H1 (cell line): ENCODE measurements around the gene GPR42. TPM values are rescaled to one million over a fixed set of nuclear protein-coding genes. Genes with fewer than 3 reads are reported as not detected.

Source experiments
- CTCF ChIA-PET: fragments of 300-600 bp; sonication (Branson Sonifier 250); formaldehyde crosslinking; loops from one replicate; lab custom pipeline; 2021; ENCODE audit not compliant: partially characterized antibody; lab: Charles Lee
- POLR2A ChIA-PET: fragments of 300-600 bp; sonication (Branson Sonifier 250); formaldehyde crosslinking; loops from one replicate; lab custom pipeline; 2021; ENCODE audit warnings: inconsistent platforms; ENCODE audit not compliant: partially characterized antibody; lab: Charles Lee
- DNase-seq, 2 experiments: peaks; one replicate each; pipeline versions ENCODE4 v3.0.0 to v3.0.0-alpha.2; 2010 to 2022; ENCODE audit warnings: low spot score in 2 of 2, low read depth in 1 of 2, mixed read lengths in 1 of 2
- FAIRE-seq: peaks from 2 replicates; lab custom pipeline; 2011; peaks lifted over from hg19 to GRCh38; lab: Jason Lieb, UNC
- H2AFZ ChIP-seq: 2 replicates; pipeline ENCODE4 v1.8.1; 2012; ENCODE audit warnings: low read length, inconsistent platforms
- H2AK5ac ChIP-seq: 2 replicates; pipeline ENCODE4 v1.6.1; 2013; ENCODE audit warnings: low read depth, low read length
- H2BK120ac ChIP-seq: replicated peaks from 2 replicates; pipeline ENCODE3; 2013; ENCODE audit warnings: low read depth, low read length, inconsistent platforms
- H2BK12ac ChIP-seq: 2 replicates; pipeline ENCODE4 v1.6.1; 2013; ENCODE audit warnings: low read depth, low read length
- H2BK15ac ChIP-seq: 2 replicates; pipeline ENCODE4 v1.6.1; 2013; ENCODE audit warnings: low read length
- H2BK20ac ChIP-seq: 2 replicates; pipeline ENCODE4 v1.6.1; 2013; ENCODE audit warnings: low read length
- H2BK5ac ChIP-seq: 2 replicates; pipeline ENCODE4 v1.6.1; 2013; ENCODE audit warnings: low read depth, low read length
- H3K14ac ChIP-seq: 2 replicates; pipeline ENCODE4 v1.6.1; 2013; ENCODE audit warnings: inconsistent platforms; ENCODE audit not compliant: insufficient read length
- H3K18ac ChIP-seq: 2 replicates; pipeline ENCODE4 v1.6.1; 2013; ENCODE audit warnings: low read length; ENCODE audit errors: extremely low read depth
- H3K23ac ChIP-seq: 2 replicates; pipeline ENCODE4 v1.6.1; 2013; ENCODE audit warnings: inconsistent platforms; ENCODE audit not compliant: insufficient read length
- H3K23me2 ChIP-seq: 2 replicates; pipeline ENCODE4 v1.6.1; 2013; ENCODE audit warnings: low read depth, low read length
- H3K27ac ChIP-seq: 2 replicates; pipeline ENCODE4 v1.6.1; 2011; ENCODE audit warnings: low read depth, low read length, inconsistent platforms
- H3K27me3 ChIP-seq, 4 experiments: replicated peaks in 1 of 4; 1 replicate in 1 of 4; 2 replicates in 3 of 4; pipeline versions ENCODE4 v1.6.1 to v1.8.1; 2011 to 2013; ENCODE audit warnings: low read length in 3 of 4, mild to moderate bottlenecking in 3 of 4, inconsistent platforms in 2 of 4, mixed read lengths in 2 of 4, moderate library complexity in 1 of 4; ENCODE audit not compliant: control insufficient read depth in 3 of 4, insufficient read depth in 3 of 4; ENCODE audit errors: extremely low read depth in 1 of 4
- H3K36me3 ChIP-seq, 4 experiments: 2 replicates each; pipeline versions ENCODE4 v1.6.1 to v1.8.1; 2011 to 2013; ENCODE audit warnings: mild to moderate bottlenecking in 4 of 4, low read length in 3 of 4, moderate library complexity in 2 of 4, control low read depth in 1 of 4, inconsistent platforms in 1 of 4; ENCODE audit not compliant: insufficient read depth in 4 of 4, control insufficient read depth in 2 of 4
- H3K4ac ChIP-seq: replicated peaks from 2 replicates; pipeline ENCODE3; 2013; ENCODE audit warnings: low read length, low read depth, mixed read lengths, inconsistent platforms; ENCODE audit not compliant: insufficient read length
- H3K4me1 ChIP-seq, 4 experiments: replicated peaks in 1 of 4; 1 replicate in 1 of 4; 2 replicates in 3 of 4; pipeline versions ENCODE4 v1.6.1 to v1.8.1; 2011 to 2013; ENCODE audit warnings: low read length in 3 of 4, inconsistent platforms in 2 of 4, mixed read lengths in 1 of 4; ENCODE audit not compliant: insufficient read depth in 4 of 4, control insufficient read depth in 3 of 4
- H3K4me2 ChIP-seq, 2 experiments: 2 replicates each; pipeline versions ENCODE4 v1.6.1 to v1.8.1; 2011 to 2013; ENCODE audit warnings: low read depth in 2 of 2, low read length in 2 of 2, control low read depth in 1 of 2, inconsistent platforms in 1 of 2, mild to moderate bottlenecking in 1 of 2; ENCODE audit not compliant: insufficient read depth in 1 of 2
- H3K4me3 ChIP-seq, 4 experiments: fragments of 200-600, 300-600 bp in 1 of 4; sonication (generic), shearing (Covaris generic), sonication (Bioruptor Twin) in 1 of 4; 2 replicates each; pipeline versions ENCODE4 v1.5.1 to v1.8.1; 2011 to 2016; ENCODE audit warnings: low read length in 4 of 4, low read depth in 3 of 4, control low read depth in 2 of 4, inconsistent platforms in 2 of 4, mild to moderate bottlenecking in 2 of 4, mixed read lengths in 1 of 4, moderate library complexity in 1 of 4; ENCODE audit not compliant: insufficient read depth in 2 of 4; ENCODE audit errors: extremely low read depth in 1 of 4
- H3K56ac ChIP-seq: replicated peaks from 2 replicates; pipeline ENCODE3; 2013; ENCODE audit warnings: low read depth, mild to moderate bottlenecking, mixed read lengths, low read length, inconsistent platforms; ENCODE audit not compliant: insufficient read length
- H3K79me1 ChIP-seq: 2 replicates; pipeline ENCODE4 v1.6.1; 2013; ENCODE audit warnings: low read depth, low read length, control low read depth
- H3K79me2 ChIP-seq, 2 experiments: 2 replicates each; pipeline versions ENCODE4 v1.6.1 to v1.8.1; 2012 to 2013; ENCODE audit warnings: low read length in 2 of 2, mild to moderate bottlenecking in 2 of 2, inconsistent platforms in 1 of 2; ENCODE audit not compliant: insufficient read depth in 2 of 2, control insufficient read depth in 1 of 2
- H3K9ac ChIP-seq, 4 experiments: replicated peaks in 1 of 4; 1 replicate in 1 of 4; 2 replicates in 3 of 4; pipeline versions ENCODE4 v1.6.1 to v1.8.1; 2011 to 2013; ENCODE audit warnings: low read depth in 3 of 4, low read length in 3 of 4, control low read depth in 2 of 4, mild to moderate bottlenecking in 2 of 4, moderate library complexity in 2 of 4, inconsistent platforms in 1 of 4; ENCODE audit errors: extremely low read depth in 1 of 4
- H3K9me3 ChIP-seq, 2 experiments: 2 replicates each; pipeline versions ENCODE4 v1.6.1 to v1.8.1; 2012 to 2013; ENCODE audit warnings: mild to moderate bottlenecking in 2 of 2, moderate library complexity in 2 of 2, control low read depth in 1 of 2, inconsistent platforms in 1 of 2, low read depth in 1 of 2, low read length in 1 of 2, mixed read lengths in 1 of 2; ENCODE audit not compliant: insufficient read depth in 2 of 2
- H4K20me1 ChIP-seq, 2 experiments: replicated peaks in 1 of 2; 2 replicates each; pipeline versions ENCODE3 to v1.8.1; 2011 to 2013; ENCODE audit warnings: inconsistent platforms in 2 of 2, low read length in 2 of 2, mild to moderate bottlenecking in 1 of 2; ENCODE audit not compliant: insufficient read depth in 2 of 2, control insufficient read depth in 1 of 2
- H4K5ac ChIP-seq: 2 replicates; pipeline ENCODE4 v1.6.1; 2013; ENCODE audit warnings: low read length, low read depth, mixed read lengths, inconsistent platforms; ENCODE audit not compliant: insufficient read length
- H4K8ac ChIP-seq: 2 replicates; pipeline ENCODE4 v1.8.0; 2013; ENCODE audit warnings: mild to moderate bottlenecking, moderate library complexity, low read length, inconsistent platforms; ENCODE audit not compliant: insufficient read depth; ENCODE audit errors: extremely low read depth
- H4K91ac ChIP-seq: replicated peaks from 2 replicates; pipeline ENCODE3; 2013; ENCODE audit warnings: low read length, mixed read lengths, inconsistent platforms; ENCODE audit not compliant: insufficient read length
- ATF2 ChIP-seq: IDR thresholded peaks from 2 replicates; pipeline ENCODE4 v1.6.1; 2012; ENCODE audit warnings: low read length, inconsistent platforms
- CEBPB ChIP-seq: IDR thresholded peaks from 2 replicates; pipeline ENCODE4 v1.6.1; 2012; ENCODE audit warnings: low read depth, low read length
- CHD1 ChIP-seq: IDR thresholded peaks from 2 replicates; pipeline ENCODE4 v1.6.1; 2012; ENCODE audit warnings: low read depth, low read length, improper control_type of control experiment
- HDAC2 ChIP-seq, 2 experiments: fragments of 300-600 bp in 1 of 2; sonication (generic) in 1 of 2; IDR thresholded peaks; 2 replicates each; pipeline ENCODE4 v1.6.1; 2011 to 2012; ENCODE audit warnings: low read depth in 2 of 2, low read length in 2 of 2, mild to moderate bottlenecking in 2 of 2, moderate library complexity in 2 of 2, borderline replicate concordance in 1 of 2, inconsistent platforms in 1 of 2
- MAX ChIP-seq: IDR thresholded peaks from 2 replicates; pipeline ENCODE4 v1.6.1; 2012; ENCODE audit warnings: inconsistent platforms
- RBBP5 ChIP-seq: IDR thresholded peaks from 2 replicates; pipeline ENCODE4 v1.7.1; 2012; ENCODE audit warnings: low read depth, mild to moderate bottlenecking, inconsistent platforms, low read length, moderate library complexity, borderline replicate concordance
- SIRT6 ChIP-seq: IDR thresholded peaks from one replicate; pipeline ENCODE4 v1.7.1; 2012; ENCODE audit warnings: low read length, inconsistent platforms
- SP1 ChIP-seq: IDR thresholded peaks from 2 replicates; pipeline ENCODE4 v1.6.1; 2011; ENCODE audit warnings: low read depth, low read length
- TAF1 ChIP-seq: IDR thresholded peaks from 2 replicates; pipeline ENCODE4 v1.6.1; 2011; ENCODE audit warnings: mild to moderate bottlenecking, low read depth, low read length
- TBP ChIP-seq: IDR thresholded peaks from 2 replicates; pipeline ENCODE4 v1.6.1; 2011; ENCODE audit warnings: low read depth, low read length, improper control_type of control experiment
- TEAD4 ChIP-seq: IDR thresholded peaks from 2 replicates; pipeline ENCODE4 v1.6.1; 2012; ENCODE audit warnings: low read depth, low read length, inconsistent platforms, mixed read lengths
- WGBS, 2 experiments: shearing (Covaris generic) in 1 of 2; methylation state at CpG; one replicate each; pipeline versions ENCODE4 v1.1.6 to v1.1.7; 2013 to 2015; ENCODE audit warnings: low lambda C conversion rate in 2 of 2, mixed read lengths in 2 of 2, inconsistent platforms in 1 of 2, low coverage in 1 of 2, missing lambda C conversion rate in 1 of 2; ENCODE audit not compliant: insufficient replicate concordance in 2 of 2, insufficient coverage in 1 of 2, insufficient read length in 1 of 2; ENCODE audit errors: extremely low coverage in 1 of 2, missing lambda C conversion rate in 1 of 2; 5-methylcytosine and 5-hydroxymethylcytosine counted together
- polyA plus RNA-seq, 7 experiments: library from polyadenylated mRNA; depleted of rRNA in 3 of 7; stranded (reverse) in 5 of 7; unstranded in 2 of 7; fragments of >200 nt in 5 of 7; fragments of 200-250 nt in 2 of 7; gene quantifications; 1 replicate in 5 of 7; 2 replicates in 1 of 7; 4 replicates in 1 of 7; pipeline versions ENCODE4 v1.2.1 to v1.2.3, GENCODE V29; 2011 to 2013; ENCODE audit warnings: missing spikeins in 2 of 7, mixed read lengths in 2 of 7
- total RNA-seq: library from RNA; stranded (reverse); fragmentation: NEBNext Ultra II Directional; extraction: Animal tissue kit (Norgen Biotek cat#: 25700); gene quantifications from 2 replicates; pipeline ENCODE4 v1.2.1, GENCODE V29; 2021

Gene GPR42
- total and polyA plus RNA-seq, 2 of the 8 experiments (the other 6 are each of a cell fraction or from before 2014, with no cell fraction given): not detected

GRCh38 chr19:35321291-35321690, 49.6 kb upstream of the GPR42 start:
- Histone ChIP-seq H2BK120ac (no peak overlapping the region), H2BK15ac (no peak overlapping the region), H3K23ac (no peak overlapping the region), H2BK5ac (no peak overlapping the region), H4K20me1 (no peaks in the 10 kb centered on the region), H3K14ac (no peak overlapping the region), H3K79me2 (no peaks in the 10 kb centered on the region), H3K27me3 (no peaks in the 10 kb centered on the region), H3K79me1 (no peaks in the 10 kb centered on the region), H4K91ac (no peak overlapping the region), H3K36me3 (no peaks in the 10 kb centered on the region), H3K56ac (no peak overlapping the region), H2BK12ac (no peak overlapping the region), H3K4me1 (no peaks in the 10 kb centered on the region), H4K8ac (no peak overlapping the region), H3K23me2 (no peaks in the 10 kb centered on the region), H3K4me3 (no peak overlapping the region), H2BK20ac (no peak overlapping the region), H2AFZ (no peak overlapping the region), H4K5ac (no peak overlapping the region), H3K27ac (no peak overlapping the region), H2AK5ac (no peak overlapping the region), H3K4me2 (no peak overlapping the region), H3K18ac (no peak overlapping the region), H3K4ac (no peak overlapping the region), H3K9ac (no peak overlapping the region), H3K9me3 (0 out of 4 replicates have a peak, but pooled peaks cover 0 to 2% of the 10 kb centered on the region in 2 experiments)
- 84% methylated on average over 2 of the region's 2 CpGs; no CpG with 5 or more reads in 1 of the 2 experiments for WGBS, 2 experiments
- FAIRE-seq: no peak
- no peak for DNase-seq
- ChIA-PET POLR2A (interaction anchor here (0.6 kb wide), 1 partner anchor 13 kb away, joined by 3 read pairs; no protein-coding TSS in a partner anchor), CTCF (interaction anchor here (0.6 kb wide), 1 partner anchor 35 kb away, joined by 4 read pairs; no protein-coding TSS in a partner anchor)
- TF ChIP-seq CHD1 (no peak), HDAC2 (IDR thresholded peaks at IDR 0.05; ENCODE audit: borderline replicate concordance in 1 of 2, low read depth in 2 of 2, low read length in 2 of 2) (no peak), SIRT6 (no peak), ATF2 (no peak), TEAD4 (no peak), RBBP5 (no peak), MAX (no peak), CEBPB (no peak), TBP (no peak), TAF1 (no peak), SP1 (no peak)
